ENCODE data around the gene CHSY1.

The CHSY1 gene

DNA sequence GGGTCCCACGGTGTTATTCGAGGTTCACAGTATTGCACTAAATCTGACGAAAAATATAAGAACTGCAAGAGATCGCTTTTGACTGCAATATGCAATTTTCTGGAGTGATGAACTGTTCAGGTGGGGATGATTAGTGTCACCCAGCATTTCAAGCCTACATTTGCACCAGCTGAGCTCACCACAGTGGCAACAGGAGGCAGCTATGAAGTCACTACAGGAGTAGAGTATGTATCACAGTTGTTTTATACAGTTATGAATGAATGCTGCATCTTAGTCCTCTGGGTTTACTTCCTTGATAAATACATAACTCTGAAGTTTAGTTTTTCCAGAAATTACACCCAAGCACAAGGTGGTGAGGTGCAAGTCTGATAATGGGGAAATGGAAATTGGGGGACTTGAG, 69.6 kb downstream of the CHSY1 start:
- TF ChIP-seq, protein P1, sequence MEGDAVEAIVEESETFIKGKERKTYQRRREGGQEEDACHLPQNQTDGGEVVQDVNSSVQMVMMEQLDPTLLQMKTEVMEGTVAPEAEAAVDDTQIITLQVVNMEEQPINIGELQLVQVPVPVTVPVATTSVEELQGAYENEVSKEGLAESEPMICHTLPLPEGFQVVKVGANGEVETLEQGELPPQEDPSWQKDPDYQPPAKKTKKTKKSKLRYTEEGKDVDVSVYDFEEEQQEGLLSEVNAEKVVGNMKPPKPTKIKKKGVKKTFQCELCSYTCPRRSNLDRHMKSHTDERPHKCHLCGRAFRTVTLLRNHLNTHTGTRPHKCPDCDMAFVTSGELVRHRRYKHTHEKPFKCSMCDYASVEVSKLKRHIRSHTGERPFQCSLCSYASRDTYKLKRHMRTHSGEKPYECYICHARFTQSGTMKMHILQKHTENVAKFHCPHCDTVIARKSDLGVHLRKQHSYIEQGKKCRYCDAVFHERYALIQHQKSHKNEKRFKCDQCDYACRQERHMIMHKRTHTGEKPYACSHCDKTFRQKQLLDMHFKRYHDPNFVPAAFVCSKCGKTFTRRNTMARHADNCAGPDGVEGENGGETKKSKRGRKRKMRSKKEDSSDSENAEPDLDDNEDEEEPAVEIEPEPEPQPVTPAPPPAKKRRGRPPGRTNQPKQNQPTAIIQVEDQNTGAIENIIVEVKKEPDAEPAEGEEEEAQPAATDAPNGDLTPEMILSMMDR (IDR thresholded peaks at IDR 0.05) = no peak
- Histone ChIP-seq H3K27ac (no peak overlapping the region), H3K36me3 (peaks cover 9 to 14% (median 9%) of the 10 kb centered on the region in 3 donors), H3K9me3 (no peaks in the 10 kb centered on the region), H3K4me1 (peaks cover 0 to 29% (median 12%) of the 10 kb centered on the region in 4 donors), H3K27me3 (no peaks in the 10 kb centered on the region), H3K4me3 (no peak overlapping the region)
- DNase-seq = no peak
- intact Hi-C loops (cut with DNase I; ENCODE audit: low total_unique reads) = no loop called here

DNA sequence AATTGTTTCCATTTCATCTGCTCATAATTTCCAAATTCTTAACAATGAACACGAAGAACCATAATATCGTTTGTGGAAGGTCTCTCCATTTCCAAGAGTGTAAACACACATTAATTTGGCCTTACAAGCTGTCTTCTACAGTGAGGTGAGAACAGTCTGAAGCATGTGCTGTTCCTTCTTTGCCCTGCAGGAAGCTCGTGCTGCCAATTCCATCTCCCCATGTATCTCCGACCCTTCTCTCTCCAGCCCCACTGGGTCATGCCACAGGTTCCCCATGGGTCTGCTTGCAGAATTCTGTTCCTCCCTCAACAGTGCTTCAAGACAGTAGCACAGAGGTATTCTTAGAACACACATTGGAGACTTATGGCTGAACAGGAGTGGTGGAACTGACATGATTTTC, 70.5 kb downstream of the CHSY1 start:
- TF ChIP-seq, protein P1 (IDR thresholded peaks at IDR 0.05) = no peak
- H3K27me3 ChIP-seq = no peaks in the 10 kb centered on the region
- DNase-seq = no peak
- peaks cover 0 to 26% (median 10%) of the 10 kb centered on the region in 4 donors for H3K4me1 ChIP-seq
- no peak overlapping the region for H3K27ac ChIP-seq
- H3K4me3 ChIP-seq = no peak overlapping the region
- H3K36me3 ChIP-seq = peaks cover 9 to 14% (median 9%) of the 10 kb centered on the region in 3 donors
- intact Hi-C loops (cut with DNase I; ENCODE audit: low total_unique reads) = no loop called here
- no peaks in the 10 kb centered on the region for H3K9me3 ChIP-seq

DNA sequence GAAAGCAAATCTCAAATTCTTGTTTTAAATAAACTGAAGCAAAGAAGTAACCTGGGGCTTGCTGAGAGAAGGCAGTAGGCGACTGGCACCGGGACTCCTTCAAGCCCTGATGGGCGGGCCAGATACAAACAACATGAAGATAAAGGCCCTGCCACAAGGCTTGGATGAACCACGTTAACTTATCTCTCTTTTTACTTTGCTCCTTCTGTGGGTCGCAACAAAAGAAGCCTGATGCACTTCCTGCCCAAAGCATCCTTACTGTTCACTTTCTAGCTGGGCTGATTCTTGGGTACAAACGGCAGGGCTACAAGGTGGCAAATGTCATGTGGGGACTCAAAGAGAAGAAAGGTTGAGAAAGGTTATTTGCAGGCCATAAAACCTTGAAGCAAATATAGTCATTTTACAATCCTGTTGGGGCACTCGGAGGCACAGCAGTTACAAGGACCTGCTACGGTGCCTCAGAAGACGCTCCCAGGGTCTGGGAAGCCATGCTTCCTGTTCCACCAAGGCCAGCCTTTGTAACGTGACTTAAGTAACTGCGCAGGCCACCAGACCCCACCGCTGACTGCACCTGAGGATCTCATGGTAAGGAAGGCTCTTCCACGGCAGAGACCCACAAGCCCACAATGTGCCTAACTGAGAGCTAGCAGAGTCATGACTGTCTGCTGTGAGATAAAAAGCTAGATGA, 71.1 kb downstream of the CHSY1 start:
- H3K27ac ChIP-seq = no peak overlapping the region
- peaks cover 9 to 14% (median 9%) of the 10 kb centered on the region in 3 donors for H3K36me3 ChIP-seq
- no peak for DNase-seq
- H3K4me1 ChIP-seq = peaks cover 0 to 24% (median 10%) of the 10 kb centered on the region in 4 donors
- TF ChIP-seq, protein P1 (IDR thresholded peaks at IDR 0.05) = no peak
- intact Hi-C loops (cut with DNase I; ENCODE audit: low total_unique reads) = no loop called here
- no peaks in the 10 kb centered on the region for H3K27me3 ChIP-seq
- H3K9me3 ChIP-seq = no peaks in the 10 kb centered on the region
- no peak overlapping the region for H3K4me3 ChIP-seq

DNA sequence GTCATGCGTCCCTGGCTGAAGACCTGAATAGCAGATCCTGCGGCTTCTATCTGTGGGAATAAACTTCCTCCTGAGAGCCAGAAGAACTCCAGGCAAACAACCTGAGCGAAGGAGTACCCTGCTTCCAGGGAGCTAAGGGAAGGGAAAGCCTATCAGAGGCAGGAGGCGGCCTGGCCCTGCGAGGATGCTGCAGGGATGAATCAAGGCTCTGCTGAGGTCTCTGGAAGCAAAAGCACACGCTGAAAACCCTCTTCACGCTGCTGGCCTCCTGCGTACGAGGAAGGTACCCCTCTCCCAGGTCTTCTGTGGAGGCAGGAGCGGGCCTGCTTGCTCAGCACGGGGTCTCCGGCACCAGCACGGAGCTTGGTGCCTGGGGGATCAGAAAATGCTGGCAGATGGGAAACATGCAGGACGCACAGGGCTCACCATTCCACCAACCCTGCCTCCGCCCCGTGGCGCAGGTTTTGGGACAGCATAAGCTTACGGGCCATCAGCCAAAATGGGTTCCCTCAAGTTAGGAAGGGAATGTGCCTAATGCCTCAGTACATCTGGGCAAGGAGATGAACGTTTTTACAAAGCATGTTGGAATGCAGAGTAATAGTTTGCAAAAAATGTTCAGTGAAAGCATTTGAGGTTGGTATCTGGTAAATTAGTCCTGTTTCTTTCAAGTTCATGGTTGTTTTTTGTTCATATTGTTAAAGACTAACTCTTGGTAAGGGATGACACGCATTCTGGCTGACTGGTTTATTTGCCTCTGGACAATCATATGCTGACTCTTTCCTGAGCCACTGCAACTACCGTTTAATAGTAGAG, 72.3 kb downstream of the CHSY1 start:
- Histone ChIP-seq H3K27ac (peak overlapping the region; percentile 27 to 45), H3K4me3 (no peak overlapping the region), H3K4me1 (peaks cover 0 to 24% (median 10%) of the 10 kb centered on the region in 4 donors), H3K27me3 (no peaks in the 10 kb centered on the region), H3K36me3 (peaks cover 9 to 22% (median 14%) of the 10 kb centered on the region in 3 donors), H3K9me3 (no peaks in the 10 kb centered on the region)
- no peak for DNase-seq
- TF ChIP-seq, protein P1 (IDR thresholded peaks at IDR 0.05) = no peak
- intact Hi-C loops (cut with DNase I; ENCODE audit: low total_unique reads) = no loop called here

DNA sequence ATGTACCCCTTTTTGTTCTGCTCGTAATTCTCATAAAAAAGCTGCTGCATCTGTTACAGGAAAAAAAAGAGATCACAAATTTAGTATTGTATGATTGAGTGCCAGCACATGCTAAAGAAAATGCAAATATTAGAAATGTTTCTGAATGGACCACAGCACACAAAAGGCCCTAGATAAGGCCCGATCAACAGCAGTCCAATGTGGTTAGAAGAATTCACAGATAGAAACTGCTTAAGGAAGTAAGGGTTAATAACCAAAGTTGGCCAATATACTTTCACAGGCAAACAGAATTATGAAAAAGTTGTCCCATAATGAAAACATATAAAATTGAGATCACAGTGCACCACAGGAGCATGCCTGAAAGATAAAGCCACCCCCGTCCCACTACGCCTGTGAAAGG, 72.9 kb downstream of the CHSY1 start:
- peaks cover 0 to 24% (median 10%) of the 10 kb centered on the region in 4 donors for H3K4me1 ChIP-seq
- intact Hi-C loops (cut with DNase I; ENCODE audit: low total_unique reads) = no loop called here
- peaks cover 9 to 26% (median 20%) of the 10 kb centered on the region in 3 donors for H3K36me3 ChIP-seq
- no peak overlapping the region for H3K4me3 ChIP-seq
- peak overlapping the region; percentile 27 to 45 for H3K27ac ChIP-seq
- DNase-seq = no peak
- TF ChIP-seq, protein P1 (IDR thresholded peaks at IDR 0.05) = no peak
- no peaks in the 10 kb centered on the region for H3K9me3 ChIP-seq
- H3K27me3 ChIP-seq = no peaks in the 10 kb centered on the region
